ENCODE data around the gene SETBP1.
A peak's percentile ranks its signal among the peaks of the same experiment; 100 is the strongest.

The SETBP1 gene

DNA sequence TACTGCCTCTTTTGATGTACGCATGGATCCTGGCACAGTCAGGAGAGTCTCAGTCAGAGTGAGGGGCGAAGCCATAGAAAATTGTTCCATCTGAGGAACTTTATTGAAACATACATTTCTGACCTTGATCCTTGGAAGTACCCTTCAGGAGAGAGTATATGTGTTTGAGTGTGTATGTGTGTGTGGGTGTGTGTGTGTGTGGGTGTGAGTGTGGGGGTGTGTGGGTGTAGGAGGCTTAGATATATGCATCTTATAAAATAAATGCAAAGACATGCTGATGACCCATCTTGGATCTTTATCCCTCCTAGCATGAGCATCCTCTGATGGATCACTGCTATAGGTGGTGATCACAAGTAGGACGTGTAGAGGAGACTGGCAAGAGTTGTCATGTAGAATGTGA is 93.5 kb downstream of the SETBP1 start:
- Histone ChIP-seq H2BK120ac (ENCODE audit: low read depth, low read length) (no peak overlapping the region), H3K4ac (ENCODE audit: low read depth in 1 of 2, low read length in 2 of 2) (no peak overlapping the region), H3K9ac (ENCODE audit: low read length) (no peak overlapping the region), H3K4me2 (ENCODE audit: low read length, poor library complexity, severe bottlenecking) (no peak overlapping the region), H3K9me3 (ENCODE audit: control insufficient read depth, low read length) (no peaks in the 10 kb centered on the region), H3K4me3 (ENCODE audit: insufficient read depth in 1 of 2, low read depth in 1 of 2, low read length in 2 of 2) (no peak overlapping the region), H4K91ac (ENCODE audit: low read length) (no peak overlapping the region), H3K27ac (ENCODE audit: low read length, poor library complexity, severe bottlenecking) (no peak overlapping the region), H3K36me3 (ENCODE audit: control insufficient read depth in 1 of 2, insufficient read depth in 2 of 2, low read depth in 1 of 2, low read length in 2 of 2) (no peaks in the 10 kb centered on the region), H2BK15ac (ENCODE audit: low read depth, poor library complexity, severe bottlenecking) (no peak overlapping the region), H3K4me1 (ENCODE audit: control insufficient read depth, insufficient read depth, low read depth, low read length) (peaks cover 11% of the 10 kb centered on the region), H2BK12ac (ENCODE audit: low read length in 2 of 2) (no peak overlapping the region), H3K27me3 (ENCODE audit: control insufficient read depth in 1 of 2, insufficient read depth in 1 of 2, low read length in 2 of 2) (no peaks in the 10 kb centered on the region), H3K23ac (ENCODE audit: low read length in 2 of 2) (no peak overlapping the region), H3K14ac (ENCODE audit: low read length in 2 of 2) (no peak overlapping the region), H4K8ac (ENCODE audit: low read length) (peak overlapping the region; percentile 13), H3K79me1 (replicated peaks; ENCODE audit: low read length, poor library complexity, severe bottlenecking) (peaks cover 26% of the 10 kb centered on the region), H2AK5ac (ENCODE audit: low read length, severe bottlenecking) (no peak overlapping the region), H2BK5ac (ENCODE audit: low read depth, low read length, poor library complexity, severe bottlenecking) (no peak overlapping the region), H3K18ac (ENCODE audit: low read depth in 1 of 2, low read length in 2 of 2) (no peak overlapping the region), H2AFZ (ENCODE audit: low read depth, low read length) (no peak overlapping the region)
- no peak for DNase-seq
- 89% methylated on average over 3 of the region's 3 CpGs for WGBS

DNA sequence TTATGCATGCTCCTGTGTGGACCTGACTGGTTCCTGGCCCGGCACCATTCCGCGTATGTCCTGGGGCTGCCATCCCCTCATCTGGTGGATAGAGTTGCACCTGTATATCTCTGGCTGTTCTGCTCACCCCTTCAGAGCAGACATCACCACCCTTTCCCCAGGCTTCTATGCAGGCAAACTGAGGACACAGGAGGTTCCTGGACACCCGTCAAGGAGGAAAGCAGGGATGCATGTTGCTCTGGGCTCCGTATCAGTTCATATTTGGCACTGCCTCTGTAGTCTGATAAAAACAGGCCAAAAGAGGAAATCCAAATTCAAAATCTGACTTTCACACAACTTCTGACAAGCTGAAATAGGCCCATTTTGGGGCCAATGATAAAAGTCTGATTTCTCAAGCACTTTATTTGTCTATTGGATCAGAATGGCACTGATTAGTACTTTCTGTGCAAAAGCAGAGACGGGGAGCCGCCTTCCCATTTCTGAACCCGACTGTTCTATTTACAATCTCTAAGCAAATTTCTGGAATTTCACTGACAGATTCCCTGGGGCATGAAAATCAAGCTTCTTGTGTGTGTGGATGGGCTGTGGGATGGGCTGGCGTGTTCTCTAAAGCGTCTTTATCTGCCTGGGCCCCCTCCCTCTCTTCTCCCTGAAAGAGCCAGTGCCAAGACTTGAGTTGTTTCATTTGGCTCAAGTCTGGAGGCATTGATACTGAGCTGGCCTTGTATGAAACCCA is 96.9 kb downstream of the SETBP1 start:
- H3K4me1 ChIP-seq (ENCODE audit: control insufficient read depth, insufficient read depth, low read depth, low read length): peaks cover 9% of the 10 kb centered on the region
- no peak overlapping the region for H2BK5ac ChIP-seq (ENCODE audit: low read depth, low read length, poor library complexity, severe bottlenecking)
- no peak overlapping the region for H3K4me3 ChIP-seq (ENCODE audit: insufficient read depth in 1 of 2, low read depth in 1 of 2, low read length in 2 of 2)
- H2BK120ac ChIP-seq (ENCODE audit: low read depth, low read length): no peak overlapping the region
- no peaks in the 10 kb centered on the region for H3K27me3 ChIP-seq (ENCODE audit: control insufficient read depth in 1 of 2, insufficient read depth in 1 of 2, low read length in 2 of 2)
- no peak overlapping the region for H2AK5ac ChIP-seq (ENCODE audit: low read length, severe bottlenecking)
- H3K79me1 ChIP-seq (replicated peaks; ENCODE audit: low read length, poor library complexity, severe bottlenecking): peaks cover 28% of the 10 kb centered on the region
- DNase-seq: no peak
- 98% methylated on average over 7 of the region's 10 CpGs for WGBS
- no peak overlapping the region for H4K8ac ChIP-seq (ENCODE audit: low read length)
- H3K9me3 ChIP-seq (ENCODE audit: control insufficient read depth, low read length): no peaks in the 10 kb centered on the region
- no peak overlapping the region for H3K14ac ChIP-seq (ENCODE audit: low read length in 2 of 2)
- H3K18ac ChIP-seq (ENCODE audit: low read depth in 1 of 2, low read length in 2 of 2): no peak overlapping the region
- H3K4ac ChIP-seq (ENCODE audit: low read depth in 1 of 2, low read length in 2 of 2): no peak overlapping the region
- no peak overlapping the region for H2AFZ ChIP-seq (ENCODE audit: low read depth, low read length)
- no peak overlapping the region for H3K4me2 ChIP-seq (ENCODE audit: low read length, poor library complexity, severe bottlenecking)
- H3K36me3 ChIP-seq (ENCODE audit: control insufficient read depth in 1 of 2, insufficient read depth in 2 of 2, low read depth in 1 of 2, low read length in 2 of 2): no peaks in the 10 kb centered on the region
- no peak overlapping the region for H2BK12ac ChIP-seq (ENCODE audit: low read length in 2 of 2)
- no peak overlapping the region for H2BK15ac ChIP-seq (ENCODE audit: low read depth, poor library complexity, severe bottlenecking)
- no peak overlapping the region for H3K23ac ChIP-seq (ENCODE audit: low read length in 2 of 2)
- peak overlapping the region; percentile 33 for H3K9ac ChIP-seq (ENCODE audit: low read length)
- no peak overlapping the region for H4K91ac ChIP-seq (ENCODE audit: low read length)
- no peak overlapping the region for H3K27ac ChIP-seq (ENCODE audit: low read length, poor library complexity, severe bottlenecking)

GRCh38 chr18:44778788-44779187 is 98.1 kb downstream of the SETBP1 start:
- no peak for DNase-seq
- Histone ChIP-seq H4K8ac (ENCODE audit: low read length) (no peak overlapping the region), H3K23ac (ENCODE audit: low read length in 2 of 2) (no peak overlapping the region), H3K4me1 (ENCODE audit: control insufficient read depth, insufficient read depth, low read depth, low read length) (peaks cover 9% of the 10 kb centered on the region), H3K27ac (ENCODE audit: low read length, poor library complexity, severe bottlenecking) (no peak overlapping the region), H2AFZ (ENCODE audit: low read depth, low read length) (no peak overlapping the region), H3K9ac (ENCODE audit: low read length) (no peak overlapping the region), H3K4me3 (ENCODE audit: insufficient read depth in 1 of 2, low read depth in 1 of 2, low read length in 2 of 2) (no peak overlapping the region), H2BK12ac (ENCODE audit: low read length in 2 of 2) (peak overlapping the region in 1 of 2 experiments; percentile 52), H3K14ac (ENCODE audit: low read length in 2 of 2) (no peak overlapping the region), H4K91ac (ENCODE audit: low read length) (no peak overlapping the region), H3K4ac (ENCODE audit: low read depth in 1 of 2, low read length in 2 of 2) (no peak overlapping the region), H2BK15ac (ENCODE audit: low read depth, poor library complexity, severe bottlenecking) (no peak overlapping the region), H2AK5ac (ENCODE audit: low read length, severe bottlenecking) (peak overlapping the region; percentile 15), H2BK120ac (ENCODE audit: low read depth, low read length) (no peak overlapping the region), H3K18ac (ENCODE audit: low read depth in 1 of 2, low read length in 2 of 2) (peak overlapping the region in 1 of 2 experiments; percentile 38), H3K4me2 (ENCODE audit: low read length, poor library complexity, severe bottlenecking) (no peak overlapping the region), H2BK5ac (ENCODE audit: low read depth, low read length, poor library complexity, severe bottlenecking) (no peak overlapping the region), H3K9me3 (ENCODE audit: control insufficient read depth, low read length) (no peaks in the 10 kb centered on the region), H3K36me3 (ENCODE audit: control insufficient read depth in 1 of 2, insufficient read depth in 2 of 2, low read depth in 1 of 2, low read length in 2 of 2) (no peaks in the 10 kb centered on the region), H3K27me3 (ENCODE audit: control insufficient read depth in 1 of 2, insufficient read depth in 1 of 2, low read length in 2 of 2) (no peaks in the 10 kb centered on the region), H3K79me1 (replicated peaks; ENCODE audit: low read length, poor library complexity, severe bottlenecking) (peaks cover 25% of the 10 kb centered on the region)
- WGBS: 75% methylated on average over 6 of the region's 6 CpGs

GRCh38 chr18:44779753-44780292 is 99.1 kb downstream of the SETBP1 start:
- Histone ChIP-seq H3K4me1 (ENCODE audit: control insufficient read depth, insufficient read depth, low read depth, low read length) (peaks cover 9% of the 10 kb centered on the region), H2BK5ac (ENCODE audit: low read depth, low read length, poor library complexity, severe bottlenecking) (no peak overlapping the region), H3K36me3 (ENCODE audit: control insufficient read depth in 1 of 2, insufficient read depth in 2 of 2, low read depth in 1 of 2, low read length in 2 of 2) (no peaks in the 10 kb centered on the region), H3K9me3 (ENCODE audit: control insufficient read depth, low read length) (no peaks in the 10 kb centered on the region), H3K23ac (ENCODE audit: low read length in 2 of 2) (no peak overlapping the region), H3K27ac (ENCODE audit: low read length, poor library complexity, severe bottlenecking) (no peak overlapping the region), H4K8ac (ENCODE audit: low read length) (no peak overlapping the region), H3K4me2 (ENCODE audit: low read length, poor library complexity, severe bottlenecking) (no peak overlapping the region), H2BK15ac (ENCODE audit: low read depth, poor library complexity, severe bottlenecking) (no peak overlapping the region), H3K27me3 (ENCODE audit: control insufficient read depth in 1 of 2, insufficient read depth in 1 of 2, low read length in 2 of 2) (no peaks in the 10 kb centered on the region), H4K91ac (ENCODE audit: low read length) (no peak overlapping the region), H2BK120ac (ENCODE audit: low read depth, low read length) (no peak overlapping the region), H3K4ac (ENCODE audit: low read depth in 1 of 2, low read length in 2 of 2) (no peak overlapping the region), H2AFZ (ENCODE audit: low read depth, low read length) (no peak overlapping the region), H3K4me3 (ENCODE audit: insufficient read depth in 1 of 2, low read depth in 1 of 2, low read length in 2 of 2) (no peak overlapping the region), H3K18ac (ENCODE audit: low read depth in 1 of 2, low read length in 2 of 2) (peak overlapping the region in 1 of 2 experiments; percentile 58), H3K79me1 (replicated peaks; ENCODE audit: low read length, poor library complexity, severe bottlenecking) (peaks cover 25% of the 10 kb centered on the region), H3K14ac (ENCODE audit: low read length in 2 of 2) (no peak overlapping the region), H2AK5ac (ENCODE audit: low read length, severe bottlenecking) (no peak overlapping the region), H3K9ac (ENCODE audit: low read length) (no peak overlapping the region), H2BK12ac (ENCODE audit: low read length in 2 of 2) (no peak overlapping the region)
- no peak for DNase-seq
- WGBS: 87% methylated on average over 11 of the region's 11 CpGs
